ENCODE measurements around the gene DENND1A.

DENND1A gene

DNA sequence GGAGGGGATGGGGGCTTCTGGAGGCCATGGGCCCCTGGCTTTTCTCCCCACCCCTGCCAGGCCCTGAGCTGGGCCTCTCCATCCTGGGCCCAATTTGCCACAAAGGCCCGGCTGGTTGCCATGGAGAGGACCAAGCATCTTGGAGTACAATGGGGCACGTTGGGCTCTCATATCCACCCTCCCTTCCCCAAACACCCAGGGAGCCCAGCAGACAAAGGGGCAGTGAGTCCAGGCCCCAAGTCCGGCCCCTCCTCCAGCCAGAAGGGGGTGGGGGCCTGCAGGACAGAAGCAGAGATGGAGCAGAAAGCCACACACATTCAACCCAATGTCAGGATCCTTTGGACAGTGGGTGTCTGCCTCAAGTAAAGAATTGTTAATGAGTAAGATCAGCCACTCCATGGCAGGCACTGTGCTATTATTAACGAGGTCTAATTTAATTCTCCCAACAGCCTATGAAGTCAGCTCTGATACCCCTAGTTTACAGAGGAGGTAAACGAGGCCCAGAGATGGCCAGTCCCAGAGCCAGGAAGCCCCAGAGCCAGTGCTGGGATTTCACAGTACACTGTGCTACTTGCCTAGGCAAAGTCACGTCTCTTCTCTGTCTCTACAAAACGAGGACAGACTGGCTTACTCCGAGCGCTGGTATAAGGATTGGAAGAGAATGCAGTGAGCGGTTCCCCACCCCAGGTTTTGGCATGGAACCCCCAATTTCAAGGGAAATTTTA lies 571.6 kb downstream of the DENND1A start:
- H3K9me3 ChIP-seq (ENCODE audit: low read depth, low read length) = no peaks in the 10 kb centered on the region

DNA sequence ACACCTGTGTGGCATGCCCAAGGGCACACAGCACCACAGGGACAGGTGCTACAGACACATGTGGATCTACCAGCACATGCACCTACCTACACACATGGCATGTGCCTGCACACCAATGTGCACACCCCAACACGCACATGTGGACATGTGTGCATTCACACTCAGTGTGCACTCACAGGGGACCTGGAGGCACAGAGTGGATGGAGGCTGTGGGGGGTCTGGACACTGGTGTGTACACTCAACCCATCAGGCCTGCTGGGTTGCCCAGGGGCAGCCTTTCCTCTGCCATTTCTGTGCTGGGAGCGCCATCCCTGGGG lies 572.2 kb downstream of the DENND1A start:
- TF ChIP-seq EZH2 (IDR thresholded peaks at IDR 0.05) (no peak), POLR2AphosphoS5 (IDR thresholded peaks at IDR 0.05; ENCODE audit: borderline replicate concordance, low read depth, low read length) (no peak), FOXP2 (optimal IDR thresholded peaks at IDR 0.05; ENCODE audit: control extremely low read depth, extremely low read length, insufficient read depth) (no peak)
- Histone ChIP-seq H3K36me3 (ENCODE audit: insufficient read depth, low read length) (no peaks in the 10 kb centered on the region), H3K4me3 (no peak overlapping the region), H3K9me3 (ENCODE audit: low read depth, low read length) (no peaks in the 10 kb centered on the region), H3K27ac (no peak overlapping the region), H3K9ac (ENCODE audit: insufficient read length) (no peak overlapping the region)
- no peak for DNase-seq (ENCODE audit: low read depth, low spot score)

More for the DNA sequence above, 571.6 kb downstream of the DENND1A start:
- Histone ChIP-seq H3K4me3 (no peak overlapping the region), H3K9ac (ENCODE audit: insufficient read length) (no peak overlapping the region), H3K27ac (no peak overlapping the region), H3K36me3 (ENCODE audit: insufficient read depth, low read length) (no peaks in the 10 kb centered on the region)
- no peak for DNase-seq (ENCODE audit: low read depth, low spot score)
- TF ChIP-seq FOXP2 (optimal IDR thresholded peaks at IDR 0.05; ENCODE audit: control extremely low read depth, extremely low read length, insufficient read depth) (no peak), EZH2 (IDR thresholded peaks at IDR 0.05) (no peak), POLR2AphosphoS5 (IDR thresholded peaks at IDR 0.05; ENCODE audit: borderline replicate concordance, low read depth, low read length) (no peak)

GRCh38 chr9:123356851-123357742 lies 572.8 kb downstream of the DENND1A start:
- DNase-seq (ENCODE audit: low read depth, low spot score) = no peak
- Histone ChIP-seq H3K9me3 (ENCODE audit: low read depth, low read length) (no peaks in the 10 kb centered on the region), H3K9ac (ENCODE audit: insufficient read length) (no peak overlapping the region), H3K27ac (no peak overlapping the region), H3K36me3 (ENCODE audit: insufficient read depth, low read length) (no peaks in the 10 kb centered on the region), H3K4me3 (no peak overlapping the region)
- no peak for TF ChIP-seq EZH2 (IDR thresholded peaks at IDR 0.05)
- TF ChIP-seq POLR2AphosphoS5 (IDR thresholded peaks at IDR 0.05; ENCODE audit: borderline replicate concordance, low read depth, low read length) = no peak

DNA sequence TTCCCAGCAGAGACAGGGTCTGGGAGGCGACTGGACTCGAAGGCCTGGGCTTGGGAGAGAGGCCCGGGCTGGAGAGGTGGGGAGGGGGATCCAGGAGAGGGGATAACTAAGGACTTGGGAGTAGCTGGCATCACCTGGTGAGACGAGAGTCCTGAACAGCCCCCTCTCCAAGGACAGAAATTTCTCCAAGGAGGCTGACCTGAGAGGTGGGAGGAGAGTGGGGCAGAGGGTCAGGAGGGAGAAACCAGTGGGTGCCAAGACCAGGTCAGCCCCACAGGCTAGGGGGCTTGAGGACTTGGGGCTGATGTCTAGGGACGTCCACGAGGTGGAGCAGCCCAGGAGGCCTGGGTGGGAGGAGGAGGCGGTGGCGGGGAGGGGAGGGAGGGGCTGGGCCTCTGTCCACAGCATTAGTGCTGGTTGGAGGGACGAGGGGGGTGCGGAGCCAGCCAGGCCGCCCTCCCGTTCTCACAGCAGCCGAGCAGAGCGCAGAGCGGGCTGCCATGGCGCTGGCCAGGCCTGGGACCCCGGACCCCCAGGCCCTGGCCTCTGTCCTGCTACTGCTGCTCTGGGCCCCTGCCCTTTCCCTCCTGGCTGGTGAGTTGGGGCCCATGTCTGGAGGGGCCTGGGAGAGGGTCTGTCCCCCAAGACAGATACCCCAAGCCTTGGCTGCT lies 574.0 kb downstream of the DENND1A start, which contains the start of gene CRB2:
Gene CRB2, plus strand, starts transcription at position 437 of the 671 bp plus-strand sequence. Its CDS starts 64 bp downstream, at position 501.
- Histone ChIP-seq H3K27ac (no peak within 1 kb of the TSS), H3K9me3 (ENCODE audit: low read depth, low read length) (no peaks in the 10 kb centered on the region), H3K36me3 (ENCODE audit: insufficient read depth, low read length) (no peaks in the 10 kb centered on the region), H3K4me3 (no peak within 1 kb of the TSS), H3K9ac (ENCODE audit: insufficient read length) (no peak within 1 kb of the TSS)
- TF ChIP-seq FOXP2 (optimal IDR thresholded peaks at IDR 0.05; ENCODE audit: control extremely low read depth, extremely low read length, insufficient read depth) (no peak), EZH2 (IDR thresholded peaks at IDR 0.05) (no peak), POLR2AphosphoS5 (IDR thresholded peaks at IDR 0.05; ENCODE audit: borderline replicate concordance, low read depth, low read length) (no peak)
- DNase-seq (ENCODE audit: low read depth, low spot score) = no peak

DNA sequence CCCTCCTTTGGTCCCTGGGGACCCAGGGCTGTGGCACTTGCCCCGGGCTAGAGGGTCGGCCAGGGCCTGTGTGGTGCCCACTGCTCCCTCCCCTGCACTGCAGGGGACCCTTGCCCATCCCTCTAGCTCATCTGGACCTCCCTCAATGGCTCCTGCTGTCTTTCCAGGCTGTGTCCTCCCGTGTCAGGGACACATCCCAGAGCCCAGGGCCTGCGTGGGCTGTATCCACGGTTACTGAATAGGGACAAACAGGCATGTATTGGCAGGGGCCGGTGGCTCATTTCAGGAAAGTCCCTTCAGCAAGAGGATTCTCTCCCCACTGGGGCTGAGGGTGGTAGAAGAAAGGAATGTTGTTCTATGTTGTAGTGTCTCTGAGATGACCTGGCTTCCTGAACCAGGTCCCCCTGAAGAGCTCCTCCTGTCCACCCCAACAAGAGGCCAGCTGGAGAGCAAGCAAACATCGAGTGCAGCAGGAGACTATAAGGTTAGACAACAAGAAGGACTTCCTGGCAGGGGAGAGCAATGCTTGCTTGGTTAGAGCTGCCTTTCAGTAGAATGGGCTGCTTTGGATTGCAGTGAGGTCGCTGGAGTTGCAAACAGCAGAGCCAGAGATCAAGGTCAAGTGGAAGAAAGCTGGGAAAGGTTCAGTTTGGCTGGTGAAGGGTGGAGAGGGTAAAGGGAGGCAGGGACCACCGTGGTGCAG lies 575.0 kb downstream of the DENND1A start:
- no peak overlapping the region for H3K27ac ChIP-seq
- no peak for TF ChIP-seq FOXP2 (optimal IDR thresholded peaks at IDR 0.05; ENCODE audit: control extremely low read depth, extremely low read length, insufficient read depth)
- TF ChIP-seq POLR2AphosphoS5 (IDR thresholded peaks at IDR 0.05; ENCODE audit: borderline replicate concordance, low read depth, low read length) = no peak
- no peak for TF ChIP-seq EZH2 (IDR thresholded peaks at IDR 0.05)
- no peaks in the 10 kb centered on the region for H3K36me3 ChIP-seq (ENCODE audit: insufficient read depth, low read length)
- no peak for DNase-seq (ENCODE audit: low read depth, low spot score)
- H3K9ac ChIP-seq (ENCODE audit: insufficient read length) = no peak overlapping the region
- H3K9me3 ChIP-seq (ENCODE audit: low read depth, low read length) = no peaks in the 10 kb centered on the region
- no peak overlapping the region for H3K4me3 ChIP-seq

GRCh38 chr9:123353984-123354591 lies 575.8 kb downstream of the DENND1A start:
- Histone ChIP-seq H3K4me3 (no peak overlapping the region), H3K9ac (ENCODE audit: insufficient read length) (no peak overlapping the region), H3K36me3 (ENCODE audit: insufficient read depth, low read length) (no peaks in the 10 kb centered on the region), H3K27ac (no peak overlapping the region), H3K9me3 (ENCODE audit: low read depth, low read length) (no peaks in the 10 kb centered on the region)
- TF ChIP-seq FOXP2 (optimal IDR thresholded peaks at IDR 0.05; ENCODE audit: control extremely low read depth, extremely low read length, insufficient read depth) (no peak), POLR2AphosphoS5 (IDR thresholded peaks at IDR 0.05; ENCODE audit: borderline replicate concordance, low read depth, low read length) (no peak), EZH2 (IDR thresholded peaks at IDR 0.05) (no peak)
- DNase-seq (ENCODE audit: low read depth, low spot score) = no peak

- Histone ChIP-seq H3K9ac (ENCODE audit: insufficient read length) (no peak overlapping the region), H3K9me3 (ENCODE audit: low read depth, low read length) (no peaks in the 10 kb centered on the region), H3K36me3 (ENCODE audit: insufficient read depth, low read length) (no peaks in the 10 kb centered on the region), H3K27ac (no peak overlapping the region), H3K4me3 (no peak overlapping the region)
- no peak for TF ChIP-seq POLR2AphosphoS5 (IDR thresholded peaks at IDR 0.05; ENCODE audit: borderline replicate concordance, low read depth, low read length)
- TF ChIP-seq EZH2 (IDR thresholded peaks at IDR 0.05) = no peak
- no peak for TF ChIP-seq FOXP2 (optimal IDR thresholded peaks at IDR 0.05; ENCODE audit: control extremely low read depth, extremely low read length, insufficient read depth)
- DNase-seq (ENCODE audit: low read depth, low spot score) = no peak
Measured at GRCh38 chr9:123353041-123353440, 576.9 kb downstream of the DENND1A start.
